Heart left ventricle (tissue), 16 donors: ENCODE results near the gene SLC43A1. TPM values are rescaled to one million over a fixed set of nuclear protein-coding genes. Genes with fewer than 3 reads are reported as not detected.

Source experiments
- ATAC-seq, 4 donors: fragments of 200-7000 bp; cut with Tn5 transposase; one replicate each; pipeline ENCODE4 v1.9.1; 2020 to 2022; ENCODE audit warnings: moderate library complexity in 4 of 4, mild to moderate bottlenecking in 3 of 4, moderate number of reproducible peaks in 1 of 4
- DNase-seq, 5 donors: peaks; one replicate each; pipeline ENCODE4 v3.0.0-alpha.2; 2020
- H3K27ac ChIP-seq, 12 donors: fragments of 200-600 bp; sonication (generic) in 4 of 12; one replicate each; pipeline versions ENCODE4 v1.5.0 to v1.8.0; 2016 to 2022; ENCODE audit warnings: mild to moderate bottlenecking in 2 of 12
- H3K27me3 ChIP-seq, 9 donors: fragments of 200-600 bp; sonication (generic) in 2 of 9; one replicate each; pipeline versions ENCODE4 v1.5.1 to v1.8.0; 2016 to 2022; ENCODE audit warnings: mild to moderate bottlenecking in 3 of 9
- H3K36me3 ChIP-seq, 9 donors: fragments of 200-600 bp; sonication (generic) in 2 of 9; one replicate each; pipeline versions ENCODE4 v1.5.0 to v1.8.0; 2018 to 2022; ENCODE audit warnings: mild to moderate bottlenecking in 2 of 9
- H3K4me1 ChIP-seq, 12 donors: fragments of 200-600 bp; sonication (generic) in 4 of 12; one replicate each; pipeline versions ENCODE4 v1.5.0 to v1.8.0; 2016 to 2022; ENCODE audit warnings: mild to moderate bottlenecking in 3 of 12
- H3K4me3 ChIP-seq, 12 donors: fragments of 200-600 bp; sonication (generic) in 4 of 12; one replicate each; pipeline versions ENCODE4 v1.5.0 to v1.8.0; 2017 to 2022; ENCODE audit warnings: mild to moderate bottlenecking in 9 of 12, moderate library complexity in 4 of 12
- H3K9me3 ChIP-seq, 12 donors: fragments of 200-600 bp; sonication (generic) in 4 of 12; one replicate each; pipeline versions ENCODE4 v1.5.0 to v1.8.0; 2016 to 2022; ENCODE audit warnings: mild to moderate bottlenecking in 1 of 12
- POLR2A ChIP-seq, 2 donors: fragments of 450-650 bp; IDR thresholded peaks; one replicate each; pipeline ENCODE4 v1.6.1; 2017; ENCODE audit warnings: antibody characterized with exemption in 2 of 2, mild to moderate bottlenecking in 2 of 2, moderate library complexity in 2 of 2
- WGBS, 4 donors: extraction: QIAGEN DNeasy Blood & Tissue Kit in 2 of 4; methylation state at CpG; one replicate each; pipeline versions ENCODE4 v1.1.5 to v1.1.7; 2013 to 2018; 5-methylcytosine and 5-hydroxymethylcytosine counted together
- intact Hi-C, 10 donors: fragments of 100-400 bp; cut with DNase I; formaldehyde crosslinking; loops; one replicate each; pipeline versions ENCODE4 v1.11.1 to v1.14.2; 2022
- polyA plus RNA-seq, 2 donors: library from polyadenylated mRNA; stranded (reverse); fragments of 200-250 nt; gene quantifications; one replicate each; pipeline ENCODE4 v1.2.3, GENCODE V29; 2013
- total RNA-seq, 9 donors: library from RNA; depleted of rRNA in 2 of 9; stranded (reverse); fragments of >200 nt in 2 of 9; fragmentation: NEBNext Ultra II Directional in 3 of 9; extraction: Animal tissue kit (Norgen Biotek cat#: 25700) in 3 of 9; gene quantifications; one replicate each; pipeline versions ENCODE4 v1.1.0 to v1.2.4, GENCODE V29; 2016 to 2023
- TF ChIP-seq, protein P1 (sequence below), 12 donors: fragments of 200-600 bp; sonication (generic) in 4 of 12; IDR thresholded peaks; one replicate each; pipeline versions ENCODE4 v1.5.0 to v1.8.0; 2018 to 2022; ENCODE audit warnings: antibody characterized with exemption in 12 of 12, mild to moderate bottlenecking in 5 of 12
- donor health status: ischemic (EF 13 %, LVEDD 7.1; RV severe dilation, severe dysfunction).
- donor health status: healthy with polysubstance abuse.
- donor health status: DM: no; HTN: yes; CAD: no.
- donor health status: DM: no; HTN: no; CAD: no.
- donor health status: ischemic (EF 25% LVEDD 6.9; RV normal size, moderate dysfunction).
- donor health status: ischemic (EF 25% LVEDD 5.7; RV mildly dilated, moderate dysfunction).
- donor health status: healthy.
- donor health status: DM: yes; HTN: yes; CAD: no.
- donor health status: ischemic (EF 35%, LVEDD 5.7; RV mildly dilated, moderate dysfunction).
- donor health status: nonischemic (EF 11% LVEDD 7.7; RV severe dilation, severe dysfunction).
- donor health status: DM: yes; HTN: yes; CAD: no.
- donor health status: PGD.
- donor health status: ischemic (EF 29% LVEDD 5.4; RV normal size, mild dysfunction).
- donor health status: nonischemic (EF 23%, LVEDD 6.1; RV moderate dilation, normal function).

Gene SLC43A1
- total and polyA plus RNA-seq, 11 donors: 2.7 to 12.3 (median 5.8) TPM

DNA sequence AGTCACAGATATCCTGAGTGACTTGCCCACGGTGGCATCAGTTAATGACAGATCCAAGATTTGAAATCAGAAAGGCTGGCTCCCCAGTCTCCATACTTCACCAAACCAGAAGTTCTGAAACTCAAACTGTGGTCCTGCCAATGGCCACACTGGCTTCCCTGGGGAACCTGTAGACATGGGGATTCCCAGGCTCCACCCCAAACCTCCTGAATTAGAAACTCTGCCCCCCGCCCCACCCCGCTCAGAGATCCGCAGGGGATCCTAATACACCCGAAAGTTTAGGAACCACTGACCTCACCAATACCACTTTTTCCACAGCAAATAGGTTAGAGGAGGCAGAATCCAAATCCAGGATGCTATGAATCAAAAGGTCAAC is 39.8 kb downstream of the SLC43A1 start:
- no peak for ATAC-seq
- Histone ChIP-seq H3K36me3 (no peaks in the 10 kb centered on the region), H3K4me3 (peak overlapping the region in 9 of 12 donors; percentile 35 to 65 (median 54)), H3K4me1 (peaks cover 3 to 31% (median 15%) of the 10 kb centered on the region in 12 donors), H3K27me3 (peaks cover 0 to 14% (median 0%) of the 10 kb centered on the region in 9 donors), H3K9me3 (no peaks in the 10 kb centered on the region), H3K27ac (no peak overlapping the region)
- no peak for DNase-seq
- TF ChIP-seq, protein P1, sequence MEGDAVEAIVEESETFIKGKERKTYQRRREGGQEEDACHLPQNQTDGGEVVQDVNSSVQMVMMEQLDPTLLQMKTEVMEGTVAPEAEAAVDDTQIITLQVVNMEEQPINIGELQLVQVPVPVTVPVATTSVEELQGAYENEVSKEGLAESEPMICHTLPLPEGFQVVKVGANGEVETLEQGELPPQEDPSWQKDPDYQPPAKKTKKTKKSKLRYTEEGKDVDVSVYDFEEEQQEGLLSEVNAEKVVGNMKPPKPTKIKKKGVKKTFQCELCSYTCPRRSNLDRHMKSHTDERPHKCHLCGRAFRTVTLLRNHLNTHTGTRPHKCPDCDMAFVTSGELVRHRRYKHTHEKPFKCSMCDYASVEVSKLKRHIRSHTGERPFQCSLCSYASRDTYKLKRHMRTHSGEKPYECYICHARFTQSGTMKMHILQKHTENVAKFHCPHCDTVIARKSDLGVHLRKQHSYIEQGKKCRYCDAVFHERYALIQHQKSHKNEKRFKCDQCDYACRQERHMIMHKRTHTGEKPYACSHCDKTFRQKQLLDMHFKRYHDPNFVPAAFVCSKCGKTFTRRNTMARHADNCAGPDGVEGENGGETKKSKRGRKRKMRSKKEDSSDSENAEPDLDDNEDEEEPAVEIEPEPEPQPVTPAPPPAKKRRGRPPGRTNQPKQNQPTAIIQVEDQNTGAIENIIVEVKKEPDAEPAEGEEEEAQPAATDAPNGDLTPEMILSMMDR (IDR thresholded peaks at IDR 0.05): no peak
- no peak for TF ChIP-seq POLR2A (IDR thresholded peaks at IDR 0.05)
- intact Hi-C loops: loop anchor here in 3 of 10 donors (2.0 to 5.0 kb wide), 2 partner anchors 15 to 128 kb away; partner anchors contain the start of gene RTN4RL2 (in 1 of the 3)
- 60 to 67% (median 63%) methylated on average over 5 of the region's 5 CpGs for WGBS, 4 donors

DNA sequence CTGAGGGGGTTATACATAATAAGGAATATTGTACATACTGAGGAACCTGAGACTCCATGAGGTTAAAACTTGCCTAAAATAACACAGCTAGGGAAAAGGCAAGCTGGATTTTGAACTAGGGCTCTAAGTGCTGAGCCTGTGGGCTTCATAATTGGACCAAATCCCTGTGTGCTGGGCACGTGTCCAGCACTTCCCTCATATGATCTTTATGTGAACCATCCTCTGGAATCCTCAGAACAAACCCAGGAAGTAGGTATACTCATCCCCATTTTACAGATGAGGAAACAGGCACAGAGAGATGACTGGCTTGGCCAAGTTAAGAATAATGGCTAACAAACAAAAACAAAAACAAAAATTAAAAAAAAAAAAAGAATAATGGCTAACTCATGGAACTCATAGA is 40.3 kb downstream of the SLC43A1 start:
- 20 to 50% (median 35%) methylated on average over 1 of the region's 1 CpG for WGBS, 4 donors

DNA sequence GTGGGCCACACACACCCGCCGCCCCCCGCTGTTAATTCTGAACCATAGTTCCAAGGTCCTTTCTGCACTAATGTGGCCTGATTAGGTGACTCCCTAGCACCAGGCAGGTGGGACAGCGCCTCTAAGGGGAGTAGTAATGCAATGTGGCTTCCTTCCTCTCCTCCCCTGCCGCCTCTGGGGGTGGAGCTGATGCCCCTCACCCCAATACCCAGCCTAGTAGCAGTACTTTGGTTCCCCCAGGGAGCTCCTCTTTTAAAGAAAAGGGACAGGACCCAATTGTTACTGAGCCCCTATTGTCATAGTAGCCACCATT is 40.7 kb downstream of the SLC43A1 start:
- H3K9me3 ChIP-seq: no peaks in the 10 kb centered on the region
- WGBS, 4 donors: 58 to 82% (median 65%) methylated on average over 5 of the region's 5 CpGs
- DNase-seq: no peak
- H3K4me1 ChIP-seq: peaks cover 3 to 31% (median 15%) of the 10 kb centered on the region in 12 donors
- no peak overlapping the region for H3K27ac ChIP-seq
- TF ChIP-seq, protein P1 (IDR thresholded peaks at IDR 0.05): no peak
- no peak for TF ChIP-seq POLR2A (IDR thresholded peaks at IDR 0.05)
- no peak for ATAC-seq
- peaks cover 0 to 14% (median 0%) of the 10 kb centered on the region in 9 donors for H3K27me3 ChIP-seq
- no peak overlapping the region for H3K4me3 ChIP-seq
- no peaks in the 10 kb centered on the region for H3K36me3 ChIP-seq
- intact Hi-C loops: loop anchor here in 2 of 10 donors (5.0 kb wide), 1 partner anchor 127 kb away; no protein-coding TSS in a partner anchor

More for the DNA sequence above, 40.3 kb downstream of the SLC43A1 start:
- peaks cover 3 to 31% (median 15%) of the 10 kb centered on the region in 12 donors for H3K4me1 ChIP-seq
- H3K9me3 ChIP-seq: no peaks in the 10 kb centered on the region
- no peak overlapping the region for H3K4me3 ChIP-seq
- ATAC-seq: no peak
- TF ChIP-seq, protein P1 (IDR thresholded peaks at IDR 0.05): no peak
- TF ChIP-seq POLR2A (IDR thresholded peaks at IDR 0.05): no peak
- intact Hi-C loops: loop anchor here in 2 of 10 donors (5.0 kb wide), 1 partner anchor 128 kb away; no protein-coding TSS in a partner anchor
- peaks cover 0 to 14% (median 0%) of the 10 kb centered on the region in 9 donors for H3K27me3 ChIP-seq
- no peak for DNase-seq
- H3K36me3 ChIP-seq: no peaks in the 10 kb centered on the region
- no peak overlapping the region for H3K27ac ChIP-seq

DNA sequence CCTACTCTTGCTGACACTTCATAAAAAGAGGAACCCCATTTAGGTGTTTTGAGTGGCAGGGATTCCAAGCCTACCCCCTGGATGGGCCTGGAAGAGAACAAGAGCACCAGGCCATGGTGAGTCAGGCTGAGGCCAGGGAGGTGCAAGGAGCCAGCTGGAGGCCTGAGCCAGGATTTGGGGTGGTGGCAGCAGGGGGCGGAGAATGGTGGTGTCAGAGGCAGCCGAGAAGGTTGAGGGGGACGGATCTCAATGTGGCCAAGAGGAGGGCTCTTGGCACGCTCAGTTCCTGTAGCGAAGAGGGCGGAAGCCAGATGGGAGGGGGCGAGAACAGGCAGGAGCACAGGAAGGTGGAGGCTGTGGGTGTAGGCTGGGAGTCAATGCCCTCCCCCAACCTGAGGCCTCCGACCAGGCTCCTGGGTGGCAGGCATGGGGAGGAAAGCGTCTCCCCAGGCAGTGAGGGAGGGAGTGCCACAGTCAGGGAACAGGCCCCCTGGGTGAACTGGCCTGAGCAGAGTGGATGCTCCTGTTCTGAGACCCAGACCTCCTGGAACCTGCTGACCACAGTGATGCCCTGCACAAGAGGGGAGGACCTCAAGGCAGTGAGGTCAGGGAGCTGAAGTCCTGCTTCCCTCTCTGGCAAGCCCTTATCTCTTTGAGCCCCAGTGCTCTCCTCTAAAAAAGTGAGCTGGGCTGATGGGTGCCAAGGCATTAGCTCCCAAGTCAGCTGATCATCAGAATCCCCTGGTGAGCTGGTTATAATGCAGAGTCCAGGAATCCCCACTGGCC is 41.3 kb downstream of the SLC43A1 start:
- ATAC-seq (peak in 2 of 4 donors; percentile 12 to 28), DNase-seq (no peak)
- H3K27ac ChIP-seq: no peak overlapping the region
- 39 to 67% (median 60%) methylated on average over 8 to 9 of the region's 9 CpGs for WGBS, 4 donors
- TF ChIP-seq, protein P1 (IDR thresholded peaks at IDR 0.05): no peak
- TF ChIP-seq POLR2A (IDR thresholded peaks at IDR 0.05): no peak
- peaks cover 0 to 14% (median 0%) of the 10 kb centered on the region in 9 donors for H3K27me3 ChIP-seq
- peaks cover 3 to 31% (median 15%) of the 10 kb centered on the region in 12 donors for H3K4me1 ChIP-seq
- no peaks in the 10 kb centered on the region for H3K36me3 ChIP-seq
- no peaks in the 10 kb centered on the region for H3K9me3 ChIP-seq
- intact Hi-C loops: no loop called here
- no peak overlapping the region for H3K4me3 ChIP-seq
